WERI-Rb-1 (cell line): ENCODE results near the gene TRRAP.
"Not testable (repeated sequence)": the region's sequence is repeated elsewhere in the genome, so short reads cannot be mapped to it uniquely, and the experiment has no call there.

Source experiments
- DNase-seq: peaks from one replicate; pipeline ENCODE4 v3.0.0-alpha.2; 2020
- H3K27ac ChIP-seq: fragments of 250-450 bp; sonication (Bioruptor Pico); 2 replicates; pipeline ENCODE4 v1.5.1; 2020; ENCODE audit warnings: mild to moderate bottlenecking, moderate library complexity
- H3K27me3 ChIP-seq: fragments of 250-450 bp; sonication (Bioruptor Pico); 2 replicates; pipeline ENCODE4 v1.5.1; 2021; ENCODE audit warnings: mild to moderate bottlenecking, low read depth, moderate library complexity; ENCODE audit not compliant: insufficient read depth, severe bottlenecking
- H3K36me3 ChIP-seq: fragments of 250-450 bp; sonication (Bioruptor Pico); 2 replicates; pipeline ENCODE4 v1.5.1; 2020; ENCODE audit warnings: mild to moderate bottlenecking, moderate library complexity
- H3K4me3 ChIP-seq: 2 replicates; pipeline ENCODE4 v1.5.1; 2011; ENCODE audit warnings: low read depth, mild to moderate bottlenecking, control low read depth, low read length
- H3K9me3 ChIP-seq: fragments of 250-450 bp; sonication (Bioruptor Pico); 2 replicates; pipeline ENCODE4 v1.5.1; 2021; ENCODE audit warnings: mild to moderate bottlenecking, moderate library complexity; ENCODE audit not compliant: severe bottlenecking
- TF ChIP-seq, protein P1 (sequence below): IDR thresholded peaks from 2 replicates; pipeline ENCODE4 v1.5.1; 2011; ENCODE audit warnings: low read depth, mild to moderate bottlenecking, control low read depth, inconsistent platforms, low read length

TRRAP gene

DNA sequence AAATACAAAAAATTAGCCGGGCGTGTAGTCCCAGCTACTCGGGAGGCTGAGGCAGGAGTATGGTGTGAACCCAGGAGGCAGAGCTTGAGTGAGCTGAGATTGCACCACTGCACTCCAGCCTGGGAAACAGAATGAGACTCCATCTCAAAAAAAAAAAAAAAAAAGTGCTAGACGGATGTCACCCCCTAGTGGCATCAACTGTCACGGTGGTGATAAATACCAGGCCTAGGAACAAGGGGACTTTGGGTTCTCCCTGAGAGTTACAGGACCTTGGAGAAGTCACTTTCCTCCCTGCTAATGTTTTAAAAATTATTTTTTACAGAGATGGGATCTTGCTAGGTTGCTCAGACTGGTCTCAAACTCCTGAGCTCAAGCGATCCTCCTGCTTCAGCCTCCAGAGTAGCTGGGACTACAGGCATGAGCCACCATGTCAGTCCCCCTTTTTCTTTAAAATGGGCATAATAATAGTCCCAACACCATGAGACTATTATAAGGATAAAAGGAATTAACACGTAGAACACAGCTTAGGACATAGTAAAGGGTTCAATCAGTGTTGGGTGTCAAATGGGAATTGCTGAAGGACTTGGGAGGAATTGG is 5.9 kb upstream of the TRRAP start:
- Histone ChIP-seq H3K9me3 (no peaks in the 10 kb centered on the region), H3K27me3 (no peaks in the 10 kb centered on the region), H3K4me3 (no peak overlapping the region), H3K36me3 (no peaks in the 10 kb centered on the region), H3K27ac (no peak overlapping the region)
- peak; percentile 47 for DNase-seq
- TF ChIP-seq, protein P1, sequence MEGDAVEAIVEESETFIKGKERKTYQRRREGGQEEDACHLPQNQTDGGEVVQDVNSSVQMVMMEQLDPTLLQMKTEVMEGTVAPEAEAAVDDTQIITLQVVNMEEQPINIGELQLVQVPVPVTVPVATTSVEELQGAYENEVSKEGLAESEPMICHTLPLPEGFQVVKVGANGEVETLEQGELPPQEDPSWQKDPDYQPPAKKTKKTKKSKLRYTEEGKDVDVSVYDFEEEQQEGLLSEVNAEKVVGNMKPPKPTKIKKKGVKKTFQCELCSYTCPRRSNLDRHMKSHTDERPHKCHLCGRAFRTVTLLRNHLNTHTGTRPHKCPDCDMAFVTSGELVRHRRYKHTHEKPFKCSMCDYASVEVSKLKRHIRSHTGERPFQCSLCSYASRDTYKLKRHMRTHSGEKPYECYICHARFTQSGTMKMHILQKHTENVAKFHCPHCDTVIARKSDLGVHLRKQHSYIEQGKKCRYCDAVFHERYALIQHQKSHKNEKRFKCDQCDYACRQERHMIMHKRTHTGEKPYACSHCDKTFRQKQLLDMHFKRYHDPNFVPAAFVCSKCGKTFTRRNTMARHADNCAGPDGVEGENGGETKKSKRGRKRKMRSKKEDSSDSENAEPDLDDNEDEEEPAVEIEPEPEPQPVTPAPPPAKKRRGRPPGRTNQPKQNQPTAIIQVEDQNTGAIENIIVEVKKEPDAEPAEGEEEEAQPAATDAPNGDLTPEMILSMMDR = peak; percentile 29; the same call in 1 of the 2 replicates

DNA sequence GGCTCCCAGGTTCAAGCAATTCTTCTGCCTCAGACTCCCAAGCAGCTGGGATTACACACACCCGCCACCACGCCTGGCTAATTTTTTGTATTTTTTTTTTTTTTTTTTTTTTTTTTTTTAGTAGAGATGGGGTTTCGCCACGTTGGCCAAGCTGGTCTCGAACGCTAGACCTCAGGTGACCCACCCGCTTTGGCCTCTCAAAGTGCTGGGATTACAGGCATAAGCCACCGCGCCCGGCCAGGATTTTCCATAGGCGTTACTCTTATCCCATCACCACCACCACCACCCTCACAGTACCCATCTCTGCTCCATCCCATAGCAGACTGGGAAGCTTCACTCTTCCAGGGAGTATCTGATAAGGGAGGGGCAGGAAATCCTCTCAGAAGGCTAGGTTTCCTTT is 4.7 kb upstream of the TRRAP start:
- not testable (repeated sequence) for H3K27me3 ChIP-seq, H3K9me3 ChIP-seq, H3K36me3 ChIP-seq, H3K27ac ChIP-seq, H3K4me3 ChIP-seq
- DNase-seq = peak; percentile 31

DNA sequence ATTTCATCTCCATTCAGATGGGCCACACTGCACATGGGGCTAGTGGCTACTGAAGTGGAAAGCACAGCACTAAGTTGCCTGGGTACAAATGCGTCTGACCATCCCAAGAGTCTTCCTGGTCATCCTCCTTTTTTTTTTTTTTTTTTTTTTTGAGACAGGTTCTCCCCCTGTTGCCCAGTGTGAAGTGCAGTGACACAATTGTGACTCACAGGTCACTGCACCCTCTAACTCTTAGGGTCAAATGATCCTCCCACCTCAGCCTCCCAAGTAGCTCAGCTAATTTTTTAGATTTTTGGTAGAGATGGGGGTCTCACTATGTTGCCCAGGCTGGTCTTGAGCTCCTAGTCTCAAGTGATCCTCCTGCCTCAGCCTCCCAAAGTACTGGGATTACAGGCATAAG is 3.4 kb upstream of the TRRAP start:
- Histone ChIP-seq H3K4me3 (no peak overlapping the region), H3K27me3 (no peaks in the 10 kb centered on the region), H3K27ac (no peak overlapping the region), H3K36me3 (peaks cover 4% of the 10 kb centered on the region), H3K9me3 (no peaks in the 10 kb centered on the region)
- TF ChIP-seq, protein P1 = no peak
- no peak for DNase-seq

DNA sequence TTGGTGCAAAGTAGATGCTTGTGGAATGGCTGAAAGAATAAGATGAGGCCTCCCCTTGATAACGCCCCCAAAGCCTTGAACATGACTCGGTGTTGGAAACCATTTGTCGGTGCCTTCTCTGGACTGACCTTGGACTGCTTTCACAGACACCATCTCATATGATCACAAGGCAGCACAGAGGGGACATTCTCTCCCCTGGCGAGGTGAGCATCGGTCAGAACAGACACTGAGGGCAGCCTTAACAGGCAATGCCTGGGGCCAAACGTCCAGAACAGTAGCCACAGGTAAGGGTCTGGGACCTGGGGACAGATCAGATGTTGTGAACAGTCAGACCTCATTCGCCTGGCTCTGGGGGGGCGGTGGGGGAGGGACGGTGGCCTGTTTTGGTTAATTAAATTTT is 2.8 kb upstream of the TRRAP start:
- Histone ChIP-seq H3K4me3 (no peak overlapping the region), H3K27me3 (no peaks in the 10 kb centered on the region), H3K9me3 (no peaks in the 10 kb centered on the region), H3K27ac (no peak overlapping the region), H3K36me3 (peaks cover 5% of the 10 kb centered on the region)
- no peak for DNase-seq
- TF ChIP-seq, protein P1 = no peak

DNA sequence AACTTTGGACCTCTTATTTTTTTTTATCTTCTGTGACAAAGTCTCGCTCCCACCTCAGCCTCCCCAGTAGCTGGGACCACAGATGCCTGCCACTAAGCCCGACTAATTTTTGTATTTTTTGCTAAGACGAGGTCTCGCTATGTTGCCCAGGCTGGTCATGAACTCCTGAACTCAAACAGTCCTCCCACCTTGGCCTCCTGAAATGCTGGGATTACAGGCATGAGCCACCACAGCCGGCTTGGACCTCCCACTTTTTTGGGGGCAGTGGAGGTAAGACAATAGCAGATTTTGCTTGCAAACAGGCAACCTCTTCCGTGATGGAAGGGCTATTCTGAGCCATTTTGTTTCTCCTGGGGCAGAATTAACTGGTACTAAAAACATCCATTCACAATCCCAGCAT is 1.2 kb upstream of the TRRAP start:
- TF ChIP-seq, protein P1 = no peak
- no peak for DNase-seq
- Histone ChIP-seq H3K4me3 (no peak overlapping the region), H3K27ac (no peak overlapping the region), H3K27me3 (no peaks in the 10 kb centered on the region), H3K36me3 (peaks cover 22% of the 10 kb centered on the region), H3K9me3 (no peaks in the 10 kb centered on the region)

DNA sequence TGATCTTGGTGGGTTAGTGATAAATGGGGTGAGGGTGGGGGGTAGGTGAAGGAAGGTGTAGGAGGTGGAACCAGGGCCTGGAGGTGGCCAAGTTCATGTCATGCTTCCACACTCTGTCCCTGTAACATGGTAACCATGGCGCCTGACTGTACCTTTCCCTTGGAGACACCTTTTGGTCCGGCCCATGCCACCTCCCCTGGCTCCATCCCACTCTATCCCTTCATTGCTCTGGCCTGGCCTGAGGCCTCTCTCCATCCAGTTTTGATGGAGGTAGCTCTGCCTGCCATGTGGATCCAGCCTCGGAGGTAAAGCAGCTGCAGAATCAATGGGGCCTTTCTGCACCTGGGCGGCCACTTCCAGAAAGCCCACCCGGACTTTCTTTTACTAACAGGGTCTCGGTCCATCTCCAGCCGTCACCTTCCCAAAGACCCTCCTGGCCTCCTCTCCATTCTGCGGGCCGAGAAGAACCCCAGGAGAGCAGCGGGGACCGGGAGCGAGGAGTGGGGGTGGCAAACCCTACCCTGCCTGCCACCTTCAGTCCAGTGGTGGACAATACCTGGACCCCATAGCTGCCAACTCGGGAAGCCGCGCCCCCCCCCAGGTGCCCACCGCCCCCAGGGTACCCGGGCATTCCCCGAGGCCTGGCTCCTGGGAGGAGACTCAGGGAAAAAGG is 504 bp upstream of the TRRAP start:
- peaks cover 29% of the 10 kb centered on the region for H3K36me3 ChIP-seq
- no peaks in the 10 kb centered on the region for H3K27me3 ChIP-seq
- DNase-seq = no peak
- H3K27ac ChIP-seq = peak overlapping the region; percentile 98; the same call in 1 of the 2 replicates
- peak overlapping the region; percentile 88 for H3K4me3 ChIP-seq
- no peaks in the 10 kb centered on the region for H3K9me3 ChIP-seq
- TF ChIP-seq, protein P1 = no peak
